HG02840 (cell line): ENCODE measurements around the gene ADIPOR2.

Experiments
- ATAC-seq: cut with Tn5 transposase; IDR thresholded peaks from one replicate; pipeline ENCODE4 v1.9.1; 2021; ENCODE audit warnings: mild to moderate bottlenecking, moderate library complexity, moderate number of reproducible peaks; ENCODE audit not compliant: unreplicated experiment, low FRiP score

The ADIPOR2 gene

GRCh38 chr12:1825382-1826102, 134.7 kb downstream of the ADIPOR2 start:
- ATAC-seq: no peak

- ATAC-seq: no peak
These were observed 135.5 kb downstream of the ADIPOR2 start for GRCh38 chr12:1826401-1826800.

- ATAC-seq: no peak
These were observed 136.2 kb downstream of the ADIPOR2 start for GRCh38 chr12:1826867-1827705.

- ATAC-seq: no peak
These were observed 137.2 kb downstream of the ADIPOR2 start for GRCh38 chr12:1827826-1828805.

GRCh38 chr12:1828856-1829255, 138.0 kb downstream of the ADIPOR2 start:
- no peak for ATAC-seq

GRCh38 chr12:1829306-1829900, 138.5 kb downstream of the ADIPOR2 start:
- ATAC-seq: no peak

- ATAC-seq: no peak
These were observed 139.6 kb downstream of the ADIPOR2 start for GRCh38 chr12:1830401-1830845.

GRCh38 chr12:1830981-1831963, 140.4 kb downstream of the ADIPOR2 start:
- ATAC-seq: no peak

GRCh38 chr12:1832801-1833595, 142.1 kb downstream of the ADIPOR2 start:
- no peak for ATAC-seq

- no peak for ATAC-seq
These were observed 142.7 kb downstream of the ADIPOR2 start for GRCh38 chr12:1833596-1834028.

- no peak for ATAC-seq
These were observed 143.5 kb downstream of the ADIPOR2 start for GRCh38 chr12:1834186-1834925.

GRCh38 chr12:1835211-1836131, 144.6 kb downstream of the ADIPOR2 start:
- ATAC-seq: no peak

GRCh38 chr12:1836241-1836803, 145.5 kb downstream of the ADIPOR2 start:
- no peak for ATAC-seq

- no peak for ATAC-seq
These were observed 146.1 kb downstream of the ADIPOR2 start for GRCh38 chr12:1836854-1837421.

- no peak for ATAC-seq
These were observed 146.8 kb downstream of the ADIPOR2 start for GRCh38 chr12:1837541-1838204.
